HepG2 (cell line): ENCODE data around the gene ENTPD6. TPM values are rescaled to one million over a fixed set of nuclear protein-coding genes. Genes with fewer than 3 reads are reported as not detected.
A peak's percentile ranks its signal among the peaks of the same experiment; 100 is the strongest.
"Not testable (repeated sequence)": the region's sequence is repeated elsewhere in the genome, so short reads cannot be mapped to it uniquely, and the experiment has no call there.

Experiments
- ATAC-seq: fragments of 200-7000 bp; cut with Tn5 transposase; 3 replicates; pipeline ENCODE4 v1.9.1; 2020; ENCODE audit warnings: mild to moderate bottlenecking, moderate library complexity
- BruUV-seq: library from RNA; stranded (reverse); fragments of 400-500 nt; replicated peaks from 2 replicates; lab custom pipeline; 2021; lab: Mats Ljungman, UMichigan
- CTCF ChIA-PET: fragments of 300-600 bp; formaldehyde crosslinking; extraction: SDS; loops from one replicate; lab custom pipeline; 2021; ENCODE audit warnings: low total read pairs, inconsistent platforms, low intra/inter-chr PET ratio; lab: Yijun Ruan, JAX
- POLR2A ChIA-PET: fragments of 350-600 bp; sonication (Branson Sonifier 250); formaldehyde crosslinking; loops from one replicate; lab custom pipeline; 2020; ENCODE audit warnings: antibody characterized with exemption, inconsistent platforms; lab: Yijun Ruan, JAX
- DNase-seq: peaks from one replicate; pipeline ENCODE4 v3.0.0-alpha.2; 2015; ENCODE audit warnings: low spot score
- FAIRE-seq: peaks from 3 replicates; lab custom pipeline; 2011; peaks lifted over from hg19 to GRCh38; lab: Jason Lieb, UNC
- H2AFZ ChIP-seq: one replicate; pipeline ENCODE4 v1.6.1; 2011; ENCODE audit warnings: low read length, inconsistent platforms
- H3K27ac ChIP-seq: fragments of 300-600 bp; 3 replicates; pipeline ENCODE4 v1.8.0; 2011; ENCODE audit warnings: mixed run types, mild to moderate bottlenecking, mixed read lengths, low read length, inconsistent platforms; ENCODE audit not compliant: insufficient read depth; ENCODE audit errors: extremely low read length
- H3K27me3 ChIP-seq, 2 experiments: fragments of 200-600 bp in 1 of 2; 2 replicates in 1 of 2; 3 replicates in 1 of 2; pipeline versions ENCODE4 v1.6.0 to v1.8.0; 2011; ENCODE audit warnings: low read length in 2 of 2, mild to moderate bottlenecking in 2 of 2, moderate library complexity in 2 of 2, inconsistent platforms in 1 of 2; ENCODE audit not compliant: insufficient read depth in 2 of 2, control insufficient read depth in 1 of 2
- H3K36me3 ChIP-seq, 2 experiments: fragments of 200-600 bp in 1 of 2; replicated peaks in 1 of 2; 2 replicates in 1 of 2; 3 replicates in 1 of 2; pipeline versions ENCODE4 v1.5.1 to v1.8.0; 2011; ENCODE audit warnings: low read length in 2 of 2, inconsistent platforms in 1 of 2; ENCODE audit not compliant: insufficient read depth in 2 of 2, control insufficient read depth in 1 of 2
- H3K4me1 ChIP-seq: 2 replicates; pipeline ENCODE4 v1.5.1; 2012; ENCODE audit warnings: low read length, inconsistent platforms; ENCODE audit not compliant: insufficient read depth
- H3K4me2 ChIP-seq: 2 replicates; pipeline ENCODE4 v1.6.0; 2011; ENCODE audit warnings: low read depth, low read length, inconsistent platforms
- H3K4me3 ChIP-seq, 3 experiments: fragments of 200-600 bp in 1 of 3; sonication (generic), shearing (Covaris generic) in 1 of 3; replicated peaks in 1 of 3; 2 replicates each; pipeline ENCODE4 v1.5.1; 2011 to 2016; ENCODE audit warnings: low read length in 3 of 3, inconsistent platforms in 2 of 3, low read depth in 2 of 3, mild to moderate bottlenecking in 2 of 3, control low read depth in 1 of 3, mixed read lengths in 1 of 3; ENCODE audit not compliant: insufficient read depth in 1 of 3
- H3K79me2 ChIP-seq: one replicate; pipeline ENCODE4 v1.6.1; 2011; ENCODE audit warnings: low read length, inconsistent platforms; ENCODE audit not compliant: insufficient read depth
- H3K9ac ChIP-seq: 2 replicates; pipeline ENCODE4 v1.6.0; 2011; ENCODE audit warnings: mild to moderate bottlenecking, low read depth, low read length, inconsistent platforms; ENCODE audit not compliant: insufficient read depth
- H3K9me3 ChIP-seq: 2 replicates; pipeline ENCODE4 v1.5.1; 2012; ENCODE audit warnings: mild to moderate bottlenecking, low read length
- H4K20me1 ChIP-seq: 2 replicates; pipeline ENCODE4 v1.6.0; 2011; ENCODE audit warnings: inconsistent platforms, mild to moderate bottlenecking, low read length, moderate library complexity; ENCODE audit not compliant: insufficient read depth
- SKI ChIP-seq: fragments of 450-650 bp; IDR thresholded peaks from one replicate; pipeline ENCODE4 v1.6.1; 2018; ENCODE audit warnings: mild to moderate bottlenecking; ENCODE audit not compliant: partially characterized antibody
- SOX13 ChIP-seq, 3 experiments: fragments of 450-650 bp in 1 of 3; sonication (generic) in 1 of 3; formaldehyde crosslinking in 1 of 3; IDR thresholded peaks in 2 of 3; conservative IDR thresholded peaks in 1 of 3; 2 replicates each; pipeline versions ENCODE4 v1.5.0 to v1.6.1; 2016 to 2020; ENCODE audit warnings: antibody characterized with exemption in 1 of 3, mild to moderate bottlenecking in 1 of 3, missing compliant biosample characterization in 1 of 3, missing genetic modification reagents in 1 of 3, moderate library complexity in 1 of 3
- ZNF75D ChIP-seq: sonication (generic); formaldehyde crosslinking; IDR thresholded peaks from 2 replicates; pipeline ENCODE4 v1.8.1; 2023; ENCODE audit warnings: missing genetic modification reagents, mild to moderate bottlenecking, borderline replicate concordance
- WGBS: methylation state at CpG from one replicate; pipeline ENCODE4 v1.1.6; 2017; ENCODE audit warnings: low lambda C conversion rate; 5-methylcytosine and 5-hydroxymethylcytosine counted together
- in situ Hi-C: cut with HindIII; loops from 2 replicates; pipeline ENCODE4 v1.10.0; 2017; ENCODE audit warnings: low pct_unique_long_range_greater_than_20kb; ENCODE audit not compliant: extremely low pct_ligation_motif_present
- intact Hi-C: fragments of 100-400 bp; cut with micrococcal nuclease; formaldehyde crosslinking; loops from one replicate; pipeline ENCODE4 v1.10.0; 2022; ENCODE audit not compliant: unreplicated experiment
- polyA plus RNA-seq, 8 experiments: library from polyadenylated mRNA; depleted of rRNA in 3 of 8; stranded (reverse) in 7 of 8; unstranded in 1 of 8; fragments of >200 nt; fragmentation: Illumina TruSeq in 4 of 8; extraction: Trizol in 4 of 8; gene quantifications; 2 replicates each; pipeline versions ENCODE4 v1.2.1 to v1.2.3, GENCODE V29; 2011 to 2016; ENCODE audit warnings: low read depth in 4 of 8, missing spikeins in 1 of 8, mixed read lengths in 1 of 8; ENCODE audit not compliant: insufficient read depth in 1 of 8
- total RNA-seq, 5 experiments: library from RNA; depleted of rRNA; stranded (reverse); fragments of >200 nt; fragmentation: Illumina TruSeq; extraction: Trizol; gene quantifications; 2 replicates each; pipeline ENCODE4 v1.2.3, GENCODE V29; 2016; ENCODE audit warnings: low read depth in 1 of 5
- TF ChIP-seq, protein P1 (sequence below): sonication (generic); formaldehyde crosslinking; IDR thresholded peaks from 2 replicates; pipeline ENCODE4 v1.5.1; 2020; ENCODE audit warnings: mild to moderate bottlenecking, missing genetic modification reagents
- TF ChIP-seq, protein P2 (sequence below): IDR thresholded peaks from 2 replicates; pipeline ENCODE4 v1.6.1; 2016; ENCODE audit warnings: missing biosample characterization, missing genetic modification reagents, low read depth

The ENTPD6 gene
- total and polyA plus RNA-seq, 2 of the 13 experiments (the other 11 are each of a cell fraction or from before 2014, with no cell fraction given) = 164 to 172 TPM

DNA sequence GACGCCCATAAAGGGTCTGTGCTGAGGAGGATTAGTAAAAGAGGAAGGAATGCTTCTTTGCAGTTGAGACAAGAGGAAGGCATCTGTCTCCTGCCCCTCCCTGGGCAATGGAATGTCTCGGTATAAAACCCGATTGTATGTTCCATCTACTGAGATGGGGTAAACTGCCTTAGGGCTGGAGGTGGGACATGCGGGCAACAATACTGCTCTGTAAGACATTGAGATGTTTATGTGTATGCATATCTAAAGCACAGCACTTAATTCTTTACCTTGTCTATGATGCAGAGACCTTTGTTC, 46.1 kb downstream of the ENTPD6 start:
- H3K9ac ChIP-seq; H3K27ac ChIP-seq; H3K9me3 ChIP-seq; POLR2A ChIA-PET; H4K20me1 ChIP-seq; H3K36me3 ChIP-seq; H3K79me2 ChIP-seq; ATAC-seq; H3K4me3 ChIP-seq; BruUV-seq; H2AFZ ChIP-seq; DNase-seq; FAIRE-seq; CTCF ChIA-PET; H3K4me2 ChIP-seq; intact Hi-C loops; in situ Hi-C loops; TF ChIP-seq SOX13 (IDR thresholded peaks at IDR 0.05): not testable (repeated sequence)
- whole genome bisulfite sequencing = 15% methylated on average over 4 of the region's 4 CpGs
- peaks cover 1 to 27% of the 10 kb centered on the region in 2 experiments; a peak in 3 of 5 replicates for H3K27me3 ChIP-seq
- TF ChIP-seq, protein P1, sequence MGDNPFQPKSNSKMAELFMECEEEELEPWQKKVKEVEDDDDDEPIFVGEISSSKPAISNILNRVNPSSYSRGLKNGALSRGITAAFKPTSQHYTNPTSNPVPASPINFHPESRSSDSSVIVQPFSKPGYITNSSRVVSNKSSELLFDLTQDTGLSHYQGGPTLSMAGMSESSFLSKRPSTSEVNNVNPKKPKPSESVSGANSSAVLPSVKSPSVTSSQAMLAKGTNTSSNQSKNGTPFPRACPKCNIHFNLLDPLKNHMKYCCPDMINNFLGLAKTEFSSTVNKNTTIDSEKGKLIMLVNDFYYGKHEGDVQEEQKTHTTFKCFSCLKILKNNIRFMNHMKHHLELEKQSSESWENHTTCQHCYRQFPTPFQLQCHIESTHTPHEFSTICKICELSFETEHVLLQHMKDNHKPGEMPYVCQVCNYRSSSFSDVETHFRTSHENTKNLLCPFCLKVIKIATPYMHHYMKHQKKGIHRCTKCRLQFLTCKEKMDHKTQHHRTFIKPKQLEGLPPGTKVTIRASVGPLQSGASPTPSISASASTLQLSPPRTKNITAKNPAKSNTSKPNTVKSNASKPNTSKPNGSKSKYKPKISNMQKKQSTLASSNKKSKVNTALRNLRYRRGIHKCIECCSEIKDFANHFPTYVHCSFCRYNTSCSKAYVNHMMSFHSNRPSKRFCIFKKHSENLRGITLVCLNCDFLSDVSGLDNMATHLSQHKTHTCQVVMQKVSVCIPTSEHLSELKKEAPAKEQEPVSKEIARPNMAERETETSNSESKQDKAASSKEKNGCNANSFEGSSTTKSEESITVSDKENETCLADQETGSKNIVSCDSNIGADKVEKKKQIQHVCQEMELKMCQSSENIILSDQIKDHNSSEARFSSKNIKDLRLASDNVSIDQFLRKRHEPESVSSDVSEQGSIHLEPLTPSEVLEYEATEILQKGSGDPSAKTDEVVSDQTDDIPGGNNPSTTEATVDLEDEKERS (CRISPR knock-in tag) = peak; percentile 29; the same call in 1 of the 2 replicates
- TF ChIP-seq SOX13 (CRISPR knock-in tag; conservative IDR thresholded peaks at IDR 0.05 in 1 of 2, IDR thresholded peaks at IDR 0.05 in 1 of 2) = 0 out of 4 replicates have a peak, but pooled peaks of 1 of the 2 experiments have one; percentile 1
- H3K4me1 ChIP-seq = peaks cover 45% of the 10 kb centered on the region

DNA sequence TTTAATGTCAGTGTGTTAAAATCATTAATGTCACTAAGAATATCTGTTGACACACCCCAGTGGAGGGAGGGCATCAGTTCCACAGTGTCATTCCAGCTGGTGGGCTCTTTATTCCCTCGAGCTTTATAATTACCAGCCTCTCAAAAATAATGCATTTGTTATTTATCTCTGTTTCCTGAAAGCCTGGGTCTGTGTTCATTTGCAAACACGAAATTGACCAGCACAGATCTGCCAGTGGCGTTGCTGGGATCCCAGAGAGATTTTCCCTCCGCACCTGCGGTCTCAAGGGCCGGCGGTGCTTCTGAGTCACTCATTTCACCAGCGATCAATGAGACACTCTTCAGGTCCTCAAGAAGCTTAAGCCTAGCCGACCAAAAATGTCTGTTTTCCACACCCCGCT, 46.7 kb downstream of the ENTPD6 start:
- Histone ChIP-seq H3K79me2 (no peaks in the 10 kb centered on the region), H4K20me1 (no peaks in the 10 kb centered on the region), H3K9me3 (no peaks in the 10 kb centered on the region), H3K4me3 (no peak overlapping the region), H3K9ac (no peak overlapping the region), H2AFZ (no peak overlapping the region), H3K27me3 (peaks cover 1 to 25% of the 10 kb centered on the region in 2 experiments; a peak in 3 of 5 replicates), H3K4me1 (peaks cover 45% of the 10 kb centered on the region), H3K4me2 (no peak overlapping the region), H3K27ac (no peak overlapping the region), H3K36me3 (no peaks in the 10 kb centered on the region)
- in situ Hi-C loops = no loop called here
- FAIRE-seq = no peak
- no peak for ATAC-seq
- POLR2A ChIA-PET = no interaction called here
- CTCF ChIA-PET = no interaction called here
- WGBS = 76% methylated on average over 10 of the region's 10 CpGs
- no TSS peak for BruUV-seq
- DNase-seq = no peak
- no peak for TF ChIP-seq ZNF75D (CRISPR knock-in tag)
- TF ChIP-seq, protein P2, sequence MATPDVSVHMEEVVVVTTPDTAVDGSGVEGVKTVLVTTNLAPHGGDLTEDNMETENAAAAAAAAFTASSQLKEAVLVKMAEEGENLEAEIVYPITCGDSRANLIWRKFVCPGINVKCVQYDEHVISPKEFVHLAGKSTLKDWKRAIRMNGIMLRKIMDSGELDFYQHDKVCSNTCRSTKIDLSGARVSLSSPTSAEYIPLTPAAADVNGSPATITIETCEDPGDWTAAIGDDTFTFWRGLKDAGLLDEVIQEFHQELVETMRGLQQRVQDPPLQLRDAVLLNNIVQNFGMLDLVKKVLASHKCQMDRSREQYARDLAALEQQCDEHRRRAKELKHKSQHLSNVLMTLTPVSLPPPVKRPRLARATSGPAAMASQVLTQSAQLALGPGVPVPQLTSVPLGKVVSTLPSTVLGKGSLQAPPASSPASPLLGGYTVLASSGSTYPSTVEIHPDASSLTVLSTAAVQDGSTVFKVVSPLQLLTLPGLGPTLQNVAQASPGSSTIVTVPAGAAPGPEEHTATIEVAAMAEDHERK = no peak
- no peak for TF ChIP-seq SKI
- TF ChIP-seq, all 625 proteins: peak for 0
- intact Hi-C loops = no loop called here
